GM19035 (cell line): ENCODE results near the gene GPC1.

Source experiments
- ATAC-seq: cut with Tn5 transposase; IDR thresholded peaks from one replicate; pipeline ENCODE4 v1.9.1; 2021; ENCODE audit not compliant: unreplicated experiment

The GPC1 gene

DNA sequence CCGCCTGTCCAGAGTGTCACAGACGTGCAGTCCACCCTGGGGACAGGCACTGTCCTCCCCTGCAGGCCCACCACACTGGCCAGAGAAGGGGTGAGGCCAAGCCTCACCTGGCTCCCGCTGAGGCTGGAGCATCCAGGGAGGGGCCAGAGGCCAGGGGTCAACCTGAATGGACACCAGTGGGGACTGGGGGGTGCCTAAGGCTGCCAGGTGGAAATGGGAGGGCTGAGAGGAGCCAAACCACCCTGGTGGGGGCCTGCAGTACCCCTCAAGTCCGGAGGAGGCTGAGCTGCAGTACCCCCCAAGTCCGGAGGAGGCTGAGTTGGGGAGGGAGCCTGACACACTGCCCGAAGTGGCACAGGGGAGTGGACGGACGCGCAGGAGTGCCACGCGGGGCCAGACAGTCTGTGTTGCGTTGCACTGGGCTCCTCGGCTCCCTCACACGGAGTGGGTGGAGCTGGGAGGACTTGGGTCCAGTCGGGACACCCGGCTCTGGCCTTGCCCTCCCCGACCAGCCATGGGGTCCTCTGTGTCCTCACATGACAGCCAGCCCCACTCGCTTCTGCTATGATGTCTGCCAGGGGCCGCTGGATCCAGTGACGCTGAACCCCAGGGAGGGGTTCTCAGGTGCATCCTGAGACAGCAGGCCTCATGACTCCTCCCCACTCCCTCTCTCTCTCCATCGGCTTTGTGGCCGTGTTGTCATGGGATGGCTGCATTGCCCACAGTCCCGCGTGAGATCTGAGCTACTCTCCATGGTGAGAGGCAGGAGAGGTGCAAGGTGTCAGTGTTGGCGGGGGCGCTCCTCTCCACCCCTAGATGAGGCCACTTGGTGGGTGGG, 22.3 kb upstream of the GPC1 start:
- ATAC-seq = no peak

- ATAC-seq = no peak
Observed at GRCh38 chr2:240413813-240414429, 21.5 kb upstream of the GPC1 start.

GRCh38 chr2:240416821-240417220, 18.6 kb upstream of the GPC1 start:
- no peak for ATAC-seq

GRCh38 chr2:240418311-240418710, 17.2 kb upstream of the GPC1 start:
- no peak for ATAC-seq

DNA sequence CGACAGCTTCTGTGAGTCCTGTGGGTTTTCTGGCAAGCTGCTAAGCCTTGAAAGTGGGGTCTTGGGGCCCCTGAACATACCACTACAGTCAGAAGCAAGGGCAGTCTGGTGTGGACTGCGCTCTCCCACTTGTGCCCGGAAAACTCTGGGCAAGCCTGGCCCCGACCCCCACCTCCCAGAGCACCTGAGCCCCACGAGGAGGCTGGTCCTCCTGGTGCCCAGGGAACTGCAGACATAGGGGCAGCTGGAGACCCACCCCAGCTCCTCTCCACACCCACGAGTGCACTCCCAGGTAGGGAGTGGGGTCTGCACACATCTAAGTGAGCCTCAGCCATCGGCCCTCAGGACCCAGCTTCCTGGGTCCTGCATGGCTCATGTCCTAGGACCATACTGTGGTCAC, 16.2 kb upstream of the GPC1 start:
- ATAC-seq = no peak

DNA sequence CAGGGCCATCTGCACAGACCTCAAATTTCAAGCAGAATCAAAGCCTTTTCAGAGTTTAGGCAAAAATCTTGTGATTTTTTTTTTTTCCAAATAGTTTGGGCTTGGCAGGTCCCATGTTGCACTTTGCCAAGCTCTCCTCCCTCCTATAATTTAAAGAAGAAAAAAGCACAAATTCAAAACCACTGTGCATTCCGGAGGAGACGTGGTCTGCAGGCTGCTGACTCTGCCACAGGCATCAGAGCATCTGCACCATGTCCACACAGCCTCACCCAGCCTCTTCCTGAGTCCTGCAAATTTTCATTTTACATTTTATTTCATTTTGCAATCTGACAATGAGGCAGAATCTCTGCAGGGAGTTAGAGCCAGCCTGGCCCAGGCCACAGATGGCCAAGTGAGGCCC, 15.7 kb upstream of the GPC1 start:
- ATAC-seq = no peak

DNA sequence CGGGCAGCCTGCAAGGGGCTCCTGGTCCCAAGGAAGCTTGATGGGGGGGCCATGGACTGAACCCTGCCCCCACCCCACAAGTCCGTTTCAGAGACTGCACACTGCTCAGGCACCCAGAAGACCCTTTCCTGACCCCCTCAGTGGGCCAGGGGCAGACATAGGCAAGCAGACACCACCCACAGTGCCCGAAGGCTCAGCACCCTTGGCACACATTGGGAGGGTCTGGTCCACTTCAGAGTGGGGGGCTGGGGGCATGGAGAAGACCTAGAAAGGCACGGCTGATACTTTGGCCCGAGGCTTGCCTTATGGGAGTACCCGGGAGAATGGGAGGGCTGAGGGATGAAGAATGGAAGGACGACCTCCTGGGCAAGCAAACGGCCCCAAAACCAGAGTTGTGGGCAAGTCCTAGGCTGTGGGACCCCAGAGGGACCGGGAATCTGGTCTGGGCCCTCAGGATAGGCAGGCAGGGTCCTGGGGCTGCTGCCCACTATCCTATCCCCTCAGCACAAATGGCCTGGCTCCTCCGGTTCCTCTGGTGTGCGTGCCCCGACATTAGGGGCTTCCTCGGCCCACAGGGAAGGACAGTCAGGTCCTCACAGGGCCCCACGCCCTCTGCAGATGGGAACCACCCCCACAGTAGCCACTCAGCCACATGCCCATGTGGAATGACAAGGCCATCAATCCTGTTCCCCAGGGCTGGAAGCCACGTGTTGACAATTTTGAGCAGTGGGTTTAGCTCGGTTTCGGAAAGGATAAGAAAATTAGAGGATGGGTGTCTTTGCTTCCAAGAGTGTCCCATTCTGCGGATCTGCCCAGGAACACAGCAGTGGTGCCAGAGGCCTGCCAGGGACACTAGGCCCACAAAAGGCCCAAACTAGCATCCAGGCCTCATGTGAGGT, 15.0 kb upstream of the GPC1 start:
- no peak for ATAC-seq

DNA sequence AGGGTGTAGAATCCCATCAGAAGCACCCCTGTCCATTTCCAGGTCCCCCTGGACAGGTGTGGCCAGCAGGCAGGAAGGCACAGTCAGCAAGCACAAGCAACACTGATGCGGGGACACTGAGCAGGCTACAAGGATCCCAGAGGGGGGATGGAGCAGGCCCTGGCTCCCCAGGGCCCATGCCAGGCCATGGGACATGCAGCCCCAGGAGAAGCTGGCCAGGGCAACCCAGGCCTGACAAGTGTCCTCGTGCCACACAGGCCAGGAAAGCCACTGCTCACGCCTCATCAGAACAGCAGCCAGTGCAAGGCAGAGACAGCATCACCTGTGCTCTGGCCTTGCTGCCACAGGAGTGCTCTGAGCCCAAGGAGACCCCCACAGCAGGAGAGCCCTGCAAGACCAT, 14.1 kb upstream of the GPC1 start:
- ATAC-seq = no peak

DNA sequence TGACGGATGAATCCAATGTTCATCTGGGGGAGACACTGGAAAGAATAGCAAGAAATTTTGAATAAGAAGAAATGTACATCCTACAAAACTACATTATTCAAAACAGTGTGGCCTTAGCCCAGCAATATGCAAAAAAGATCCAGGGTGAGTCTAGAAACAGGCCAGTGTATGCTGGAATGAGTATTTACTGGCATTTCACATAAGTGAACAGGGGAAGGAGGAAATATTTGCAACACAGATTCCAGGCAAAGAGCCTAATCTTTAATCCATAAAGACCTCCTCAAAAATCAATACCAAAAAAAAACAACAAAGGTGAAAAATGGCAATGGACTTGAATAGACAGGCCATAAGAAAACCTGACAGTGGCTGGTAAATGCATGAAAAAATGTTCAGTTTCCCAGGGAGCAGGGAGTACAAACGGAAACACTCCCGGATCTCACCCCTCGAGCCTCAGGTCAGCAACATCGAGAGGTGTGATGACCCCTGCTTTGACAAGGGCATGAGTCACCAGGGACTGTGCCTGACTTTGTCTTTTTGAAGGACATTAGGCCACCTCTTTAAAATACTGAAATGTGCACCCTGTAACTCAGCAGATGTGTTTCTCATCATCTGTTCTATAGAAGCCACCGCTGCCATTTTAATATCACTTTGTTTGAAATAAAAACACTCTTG, 12.7 kb upstream of the GPC1 start:
- no peak for ATAC-seq

- ATAC-seq = no peak
Observed at GRCh38 chr2:240423788-240424191, 11.7 kb upstream of the GPC1 start.

GRCh38 chr2:240424341-240425235, 10.9 kb upstream of the GPC1 start:
- no peak for ATAC-seq

GRCh38 chr2:240425236-240425615, 10.2 kb upstream of the GPC1 start:
- no peak for ATAC-seq

- no peak for ATAC-seq
Observed at GRCh38 chr2:240425697-240426096, 9.8 kb upstream of the GPC1 start.

GRCh38 chr2:240426845-240427721, 8.4 kb upstream of the GPC1 start:
- ATAC-seq = no peak

GRCh38 chr2:240427729-240428128, 7.7 kb upstream of the GPC1 start:
- no peak for ATAC-seq

DNA sequence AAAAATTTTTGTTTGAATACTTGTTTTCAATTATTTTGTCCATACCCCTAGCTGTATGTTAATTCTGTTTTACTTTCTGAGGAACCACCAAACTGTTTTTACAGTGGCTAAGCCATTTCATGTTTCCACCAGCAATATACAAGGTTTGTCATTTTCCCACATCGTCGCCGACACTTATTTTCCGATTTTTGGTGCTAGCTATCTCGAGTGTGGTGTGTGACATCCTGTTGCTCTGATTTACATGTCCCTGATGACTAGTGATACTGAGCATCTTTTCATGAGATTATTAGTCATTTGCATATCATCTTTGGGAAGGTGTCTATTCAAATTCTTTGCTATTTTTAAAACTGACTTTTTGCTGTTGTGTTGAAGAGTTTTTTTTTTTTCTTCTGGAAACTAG, 7.2 kb upstream of the GPC1 start:
- no peak for ATAC-seq

DNA sequence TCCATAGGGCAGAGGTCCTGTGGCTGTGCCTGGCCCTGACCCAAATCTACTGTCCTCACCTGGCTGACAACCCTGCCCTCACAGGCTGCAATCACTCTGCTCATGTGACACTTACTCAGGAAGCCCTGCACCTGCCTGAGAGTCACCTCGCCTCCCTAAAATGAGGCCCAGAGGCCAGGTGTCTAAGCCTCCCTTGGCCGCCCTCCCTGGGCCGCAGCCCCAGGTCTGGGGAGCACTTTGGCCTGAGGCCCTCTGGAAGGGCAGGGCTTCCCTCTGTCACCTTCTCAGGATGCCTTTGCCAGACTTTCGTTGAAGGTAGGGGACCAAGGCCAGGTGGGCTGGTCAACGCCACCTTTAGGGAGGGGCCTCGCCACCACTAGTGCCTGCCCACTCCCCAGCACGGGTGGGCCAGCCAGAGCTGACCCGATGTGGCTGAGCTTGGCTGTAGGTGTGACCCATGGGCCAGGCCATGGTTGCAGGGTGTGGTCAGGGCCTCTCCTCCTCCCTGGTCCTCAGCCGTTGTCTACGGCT, 6.1 kb upstream of the GPC1 start:
- no peak for ATAC-seq

DNA sequence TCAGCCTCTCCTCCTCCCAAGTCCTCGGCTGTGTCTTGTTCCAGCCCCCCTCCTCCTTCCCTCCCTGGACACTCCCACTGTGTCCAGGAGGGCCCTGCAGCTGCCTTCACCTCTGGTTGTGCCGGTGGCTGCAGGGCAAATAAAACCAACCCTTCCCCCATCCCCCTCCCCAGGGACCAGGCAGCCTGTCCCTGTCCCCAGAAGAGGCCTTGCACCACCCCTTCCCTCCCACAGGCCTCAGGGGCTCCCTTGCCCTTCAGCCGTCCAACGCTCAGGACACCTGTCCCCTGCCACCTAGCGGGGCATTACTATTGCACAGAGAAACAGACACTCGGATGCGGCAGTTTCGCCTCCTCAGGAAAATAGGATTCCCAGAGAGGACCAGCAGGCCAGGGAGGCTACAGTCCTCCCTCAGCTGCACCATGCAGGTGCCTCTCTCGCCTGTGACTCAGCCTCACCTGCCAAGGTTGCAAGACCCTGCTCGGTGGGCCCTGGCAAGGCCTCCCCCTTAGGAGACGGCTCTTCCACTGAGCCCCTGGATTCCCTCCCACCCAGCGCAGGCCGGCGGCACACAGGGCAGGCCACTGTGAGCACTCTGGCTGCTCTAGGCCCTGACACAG, 5.5 kb upstream of the GPC1 start:
- no peak for ATAC-seq

DNA sequence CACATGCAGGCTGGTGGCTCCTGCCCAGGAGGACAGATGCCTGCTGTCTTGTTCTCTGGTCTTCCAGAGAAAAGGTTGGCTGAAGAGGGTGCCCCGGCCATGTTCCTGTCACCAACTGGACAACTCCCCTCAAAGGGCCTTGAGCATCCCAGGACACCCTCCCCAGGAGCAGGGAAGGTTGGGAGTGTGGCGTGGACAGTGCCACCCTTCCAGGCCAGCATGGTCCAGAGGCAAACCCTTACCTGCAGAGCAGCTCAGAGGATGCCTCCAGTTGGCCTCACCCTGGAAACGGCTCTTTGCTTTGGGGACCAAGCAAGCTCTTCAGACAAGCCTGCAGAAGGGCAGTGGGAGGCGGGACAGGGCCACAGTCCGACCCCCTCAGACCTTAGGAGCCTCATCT, 4.9 kb upstream of the GPC1 start:
- no peak for ATAC-seq
